K562 (cell line): ENCODE results near the gene CAPN2. TPM values are rescaled to one million over a fixed set of nuclear protein-coding genes. Genes with fewer than 3 reads are reported as not detected.

ENCODE experiments used
- AFF4 ChIP-seq: sonication (generic); formaldehyde crosslinking; IDR thresholded peaks from 2 replicates; pipeline ENCODE4 v1.8.0; 2023; ENCODE audit warnings: mild to moderate bottlenecking, missing genetic modification reagents
- BRD9 ChIP-seq: fragments of 450-650 bp; IDR thresholded peaks from 2 replicates; pipeline ENCODE4 v1.6.1; 2018; ENCODE audit warnings: low read depth; ENCODE audit not compliant: partially characterized antibody
- DPF2 ChIP-seq: fragments of 450-650 bp; IDR thresholded peaks from 2 replicates; pipeline ENCODE4 v1.6.1; 2016
- E2F8 ChIP-seq: fragments of 450-650 bp; IDR thresholded peaks from 2 replicates; pipeline ENCODE4 v1.7.1; 2018; ENCODE audit warnings: mild to moderate bottlenecking, low read depth; ENCODE audit not compliant: partially characterized antibody
- GATAD2B ChIP-seq: fragments of 450-650 bp; IDR thresholded peaks from 2 replicates; pipeline ENCODE4 v1.6.1; 2017; ENCODE audit warnings: mild to moderate bottlenecking, borderline replicate concordance
- HNRNPLL ChIP-seq: fragments of 200-400 bp; formaldehyde crosslinking; IDR thresholded peaks from 2 replicates; pipeline ENCODE4 v1.6.1; 2017; ENCODE audit warnings: low read length, low read depth, mild to moderate bottlenecking; ENCODE audit not compliant: poor library complexity, severe bottlenecking
- MCM5 ChIP-seq: fragments of 450-650 bp; IDR thresholded peaks from 2 replicates; pipeline ENCODE4 v1.6.1; 2016; ENCODE audit warnings: low read depth
- NCOA2 ChIP-seq, 2 experiments: fragments of 450-650 bp; IDR thresholded peaks; 2 replicates each; pipeline ENCODE4 v1.6.1; 2018; ENCODE audit warnings: mild to moderate bottlenecking in 2 of 2, moderate library complexity in 1 of 2; ENCODE audit not compliant: partially characterized antibody in 2 of 2
- NFATC3 ChIP-seq: fragments of 450-650 bp; IDR thresholded peaks from 2 replicates; pipeline ENCODE4 v1.6.1; 2017; ENCODE audit warnings: mild to moderate bottlenecking
- NFE2 ChIP-seq: IDR thresholded peaks from 2 replicates; pipeline ENCODE4 v1.6.1; 2014; ENCODE audit warnings: antibody characterized with exemption, low read depth
- OTX1 ChIP-seq: fragments of 450-650 bp; formaldehyde crosslinking; IDR thresholded peaks from 2 replicates; pipeline ENCODE4 v1.4.0; 2022; ENCODE audit warnings: mild to moderate bottlenecking
- RB1 ChIP-seq: fragments of 450-650 bp; IDR thresholded peaks from 2 replicates; pipeline ENCODE4 v1.6.1; 2017; ENCODE audit warnings: low read depth, mild to moderate bottlenecking
- RBBP5 ChIP-seq: fragments of 200-600 bp; sonication (generic); IDR thresholded peaks from 2 replicates; pipeline ENCODE4 v1.6.1; 2012; ENCODE audit warnings: borderline replicate concordance, mild to moderate bottlenecking, low read length, control low read depth, inconsistent platforms; ENCODE audit not compliant: insufficient read depth, poor library complexity, severe bottlenecking
- SMARCB1 ChIP-seq: IDR thresholded peaks from 2 replicates; pipeline ENCODE4 v1.6.1; 2011; ENCODE audit warnings: improper control_type of control experiment, low read depth; ENCODE audit not compliant: insufficient read length
- TAF15 ChIP-seq: fragments of 200-400 bp; formaldehyde crosslinking; IDR thresholded peaks from 2 replicates; pipeline ENCODE4 v1.6.1; 2017; ENCODE audit warnings: mild to moderate bottlenecking, low read depth, low read length, moderate library complexity
- THAP7 ChIP-seq: fragments of 250-450 bp; sonication (Bioruptor Pico); IDR thresholded peaks from 2 replicates; pipeline ENCODE4 v1.5.0; 2021
- ZBTB17 ChIP-seq: fragments of 450-650 bp; formaldehyde crosslinking; IDR thresholded peaks from 2 replicates; pipeline ENCODE4 v1.4.0; 2020; ENCODE audit warnings: mild to moderate bottlenecking
- ZNF77 ChIP-seq: fragments of 250-450 bp; sonication (Bioruptor Pico); IDR thresholded peaks from 2 replicates; pipeline ENCODE4 v1.5.0; 2020
- polyA plus RNA-seq, 8 experiments: library from polyadenylated mRNA; depleted of rRNA in 4 of 8; stranded (reverse) in 5 of 8; unstranded in 3 of 8; fragments of >200 nt; fragmentation: Nextera tagmentation in 2 of 8; fragmentation: Illumina TruSeq in 1 of 8; extraction: Ambion mirVana in 2 of 8; extraction: Trizol in 1 of 8; gene quantifications; 2 replicates each; pipeline versions ENCODE4 v1.2.1 to v1.2.3, GENCODE V29; 2011 to 2014; ENCODE audit warnings: inconsistent platforms in 1 of 8, missing spikeins in 1 of 8
- total RNA-seq, 7 experiments: library from RNA; depleted of rRNA in 6 of 7; stranded (reverse); fragments of >200 nt in 6 of 7; fragmentation: Illumina TruSeq in 2 of 7; extraction: Trizol in 2 of 7; gene quantifications; 2 replicates each; pipeline versions ENCODE4 v1.2.1 to v1.2.3, GENCODE V29; 2011 to 2021; ENCODE audit warnings: low replicate concordance in 1 of 7
- TF ChIP-seq, protein P1 (sequence below): fragments of 250-450 bp; sonication (Bioruptor Pico); IDR thresholded peaks from 2 replicates; pipeline ENCODE4 v1.9.0; 2021; ENCODE audit warnings: mild to moderate bottlenecking
- TF ChIP-seq, protein P2 (sequence below): fragments of 200-800 bp; sonication (Bioruptor generic); IDR thresholded peaks from 2 replicates; pipeline ENCODE4 v1.6.1; 2017; ENCODE audit warnings: missing genetic modification characterization, missing compliant biosample characterization

The CAPN2 gene
- total and polyA plus RNA-seq, 9 of the 15 experiments (the other 6 are each of a cell fraction or from before 2014, with no cell fraction given): 24.6 to 157 (median 101) TPM

- peak; percentile 96 for TF ChIP-seq GATAD2B
- peak; percentile 90 for TF ChIP-seq RBBP5
- TF ChIP-seq NFATC3: no peak
- no peak for TF ChIP-seq MCM5
- no peak for TF ChIP-seq TAF15
- peak; percentile 99 for TF ChIP-seq ZBTB17 (CRISPR knock-in tag)
- TF ChIP-seq, protein P1, sequence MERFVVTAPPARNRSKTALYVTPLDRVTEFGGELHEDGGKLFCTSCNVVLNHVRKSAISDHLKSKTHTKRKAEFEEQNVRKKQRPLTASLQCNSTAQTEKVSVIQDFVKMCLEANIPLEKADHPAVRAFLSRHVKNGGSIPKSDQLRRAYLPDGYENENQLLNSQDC (CRISPR knock-in tag): no peak
- TF ChIP-seq RB1: peak; percentile 89
- TF ChIP-seq SMARCB1: no peak
- TF ChIP-seq DPF2: no peak
- TF ChIP-seq, protein P2, sequence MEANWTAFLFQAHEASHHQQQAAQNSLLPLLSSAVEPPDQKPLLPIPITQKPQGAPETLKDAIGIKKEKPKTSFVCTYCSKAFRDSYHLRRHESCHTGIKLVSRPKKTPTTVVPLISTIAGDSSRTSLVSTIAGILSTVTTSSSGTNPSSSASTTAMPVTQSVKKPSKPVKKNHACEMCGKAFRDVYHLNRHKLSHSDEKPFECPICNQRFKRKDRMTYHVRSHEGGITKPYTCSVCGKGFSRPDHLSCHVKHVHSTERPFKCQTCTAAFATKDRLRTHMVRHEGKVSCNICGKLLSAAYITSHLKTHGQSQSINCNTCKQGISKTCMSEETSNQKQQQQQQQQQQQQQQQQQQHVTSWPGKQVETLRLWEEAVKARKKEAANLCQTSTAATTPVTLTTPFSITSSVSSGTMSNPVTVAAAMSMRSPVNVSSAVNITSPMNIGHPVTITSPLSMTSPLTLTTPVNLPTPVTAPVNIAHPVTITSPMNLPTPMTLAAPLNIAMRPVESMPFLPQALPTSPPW (CRISPR knock-in tag): no peak
- no peak for TF ChIP-seq OTX1 (CRISPR knock-in tag)
- no peak for TF ChIP-seq ZNF77 (CRISPR knock-in tag)
- peak; percentile 9 for TF ChIP-seq BRD9
- TF ChIP-seq E2F8: no peak
- no peak for TF ChIP-seq NFE2
- TF ChIP-seq THAP7 (CRISPR knock-in tag): no peak
- TF ChIP-seq NCOA2 (IDR thresholded peaks at IDR 0.05; ENCODE audit: partially characterized antibody in 2 of 2): no peak
- peak; percentile 75 for TF ChIP-seq HNRNPLL
- peak; percentile 79 for TF ChIP-seq AFF4 (CRISPR knock-in tag)
Observed at GRCh38 chr1:223712194-223712849, at the start of gene CAPN2 (continued).
